ENCODE measurements around the gene PTGIS.

The PTGIS gene

DNA sequence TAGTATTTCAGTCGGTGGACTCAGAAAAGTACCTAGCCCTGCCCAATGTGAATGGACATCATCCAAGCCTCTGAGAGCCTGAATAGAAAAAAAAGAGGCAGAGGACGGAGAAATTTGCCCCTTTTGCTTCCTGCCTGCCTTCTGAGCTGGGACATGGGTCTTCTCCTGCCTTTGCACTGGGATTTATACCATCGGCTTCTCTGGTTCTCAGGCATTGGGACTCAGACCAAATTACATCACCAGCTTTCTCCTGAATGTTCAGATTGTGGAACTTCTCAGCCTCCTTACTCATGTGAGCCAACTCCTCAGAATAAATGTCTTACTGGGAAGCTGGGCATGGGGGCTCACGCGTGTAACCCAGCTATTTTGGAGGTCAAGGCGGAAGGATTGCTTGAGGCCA is 105.3 kb downstream of the PTGIS start:
- DNase-seq, result no peak

DNA sequence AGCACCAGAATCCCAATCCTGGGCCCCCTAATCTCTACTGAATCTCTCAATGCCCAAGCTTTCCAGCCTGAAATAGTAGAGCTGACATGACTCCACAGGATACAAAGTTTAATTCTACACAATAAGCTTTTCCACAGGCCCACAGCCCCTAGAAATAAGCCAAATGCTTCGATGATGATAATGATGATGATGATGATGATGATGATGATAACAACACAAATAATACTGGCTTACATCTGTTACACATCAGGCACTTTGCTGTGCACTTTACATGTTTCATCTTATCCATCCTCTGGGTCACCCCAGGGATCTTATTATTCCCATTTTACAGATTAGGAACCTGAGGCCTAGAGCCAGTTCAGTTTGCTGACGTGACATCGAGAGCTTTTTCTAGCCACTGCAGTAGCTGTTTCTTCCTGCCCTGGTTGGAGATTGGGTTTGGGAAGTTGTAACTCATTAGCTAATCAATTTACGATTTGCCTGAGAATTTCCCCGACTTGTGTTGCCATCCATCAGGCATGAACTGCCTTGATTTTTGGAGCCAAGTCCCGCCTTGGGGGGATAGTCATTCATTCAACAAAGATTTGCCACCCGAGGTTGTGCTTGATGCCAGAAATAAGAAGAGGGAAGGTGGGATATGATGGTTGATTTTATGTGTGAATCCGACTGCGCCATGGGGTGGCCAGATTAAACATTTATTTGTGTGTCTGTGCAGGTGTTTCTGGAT is 105.9 kb downstream of the PTGIS start:
- no peak for DNase-seq

DNA sequence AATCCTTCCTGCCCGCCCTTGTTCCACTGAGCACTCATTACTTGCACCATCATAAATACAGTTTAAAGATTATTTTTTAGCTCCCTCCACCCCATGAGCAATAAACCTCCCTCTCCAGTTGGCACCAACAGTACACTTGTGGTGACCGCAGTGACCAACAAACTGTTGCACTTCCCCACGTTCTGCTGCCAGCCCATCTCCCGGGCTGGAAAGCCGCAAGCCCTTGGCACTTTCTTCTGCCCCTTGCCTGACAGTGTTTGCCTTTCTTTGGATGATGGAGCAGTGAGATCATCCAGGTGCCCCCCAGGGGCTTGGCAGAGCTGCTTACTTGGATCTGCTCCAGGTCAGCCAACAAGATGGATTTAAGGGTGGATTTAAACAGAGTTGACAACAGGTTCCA is 107.0 kb downstream of the PTGIS start:
- peak; percentile 18 for DNase-seq

DNA sequence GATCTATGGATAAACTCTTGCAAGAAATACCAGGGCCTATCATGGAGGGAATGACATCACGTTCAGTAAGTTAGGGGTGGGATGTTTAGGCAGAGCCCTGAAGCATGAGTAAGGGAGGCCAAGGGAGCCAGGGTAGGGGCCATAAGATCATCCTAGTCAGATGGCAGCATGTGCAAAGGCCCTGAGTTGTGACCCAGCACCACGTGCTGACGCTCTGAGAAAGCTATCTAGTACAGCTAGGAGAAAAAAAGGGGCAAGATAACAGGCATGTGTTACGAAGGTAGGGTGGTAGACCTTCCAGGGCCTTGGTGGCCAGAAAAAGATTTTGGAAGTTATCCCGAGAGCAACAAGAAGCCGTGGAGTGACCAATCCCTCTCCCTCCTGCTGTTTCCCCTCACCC is 107.8 kb downstream of the PTGIS start:
- DNase-seq, result no peak

DNA sequence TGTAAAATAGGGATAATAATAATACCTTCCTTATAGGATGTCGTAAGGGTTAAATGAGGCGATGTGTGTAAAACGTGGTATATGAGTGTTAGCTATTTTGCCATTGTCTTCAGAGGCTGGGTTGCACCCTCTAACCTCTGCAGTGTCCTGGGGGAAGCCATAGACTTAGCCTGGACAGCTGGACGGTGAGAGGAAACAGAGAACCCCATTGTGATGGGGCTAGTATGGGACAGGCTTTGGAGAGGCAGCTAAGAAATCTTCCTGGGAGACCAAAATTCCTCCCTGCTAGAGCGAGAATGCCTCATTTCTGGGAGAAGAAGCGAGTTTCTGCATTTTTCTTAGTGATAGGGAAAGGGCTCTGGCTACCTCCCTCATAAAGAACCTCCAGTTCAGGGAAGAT is 108.3 kb downstream of the PTGIS start:
- no peak for DNase-seq

DNA sequence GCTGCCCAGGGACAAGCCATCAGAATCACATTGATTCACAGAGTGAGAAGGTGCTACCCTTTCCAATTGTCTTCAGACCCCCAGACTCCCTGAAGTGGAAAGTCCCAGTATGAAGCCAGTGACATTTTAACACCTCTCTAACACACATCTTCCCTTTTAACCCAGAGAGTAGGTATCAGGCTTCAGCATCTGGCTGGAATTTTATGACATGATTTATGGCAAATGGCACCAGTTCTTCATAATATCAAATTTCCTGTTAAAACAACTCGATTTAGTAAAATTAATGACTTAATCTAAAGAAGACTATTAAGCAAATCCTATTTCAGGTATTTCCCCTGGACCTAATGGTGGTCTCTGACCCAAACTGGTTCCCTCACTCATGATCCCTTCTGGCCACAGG is 110.5 kb downstream of the PTGIS start:
- DNase-seq, result no peak

DNA sequence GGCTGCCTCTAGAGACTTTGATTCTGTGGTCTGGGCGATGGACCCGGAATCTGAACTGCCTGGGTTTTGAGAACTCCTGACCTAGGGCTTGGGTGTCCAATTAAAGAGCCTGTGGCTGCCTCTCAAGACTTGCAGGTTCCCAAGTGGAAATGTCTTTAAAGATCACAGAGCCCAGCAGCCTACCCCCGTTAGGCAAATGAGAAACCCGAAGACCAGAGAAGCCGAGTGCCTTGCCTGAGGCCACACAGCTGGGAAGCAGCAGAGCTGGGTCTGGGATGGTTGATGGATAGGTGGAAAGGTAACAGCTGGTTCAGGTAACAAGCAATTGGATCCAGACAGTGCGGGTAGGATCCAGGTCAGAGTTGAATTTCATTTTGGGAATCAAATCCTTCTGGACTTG is 111.3 kb downstream of the PTGIS start:
- DNase-seq, result no peak

DNA sequence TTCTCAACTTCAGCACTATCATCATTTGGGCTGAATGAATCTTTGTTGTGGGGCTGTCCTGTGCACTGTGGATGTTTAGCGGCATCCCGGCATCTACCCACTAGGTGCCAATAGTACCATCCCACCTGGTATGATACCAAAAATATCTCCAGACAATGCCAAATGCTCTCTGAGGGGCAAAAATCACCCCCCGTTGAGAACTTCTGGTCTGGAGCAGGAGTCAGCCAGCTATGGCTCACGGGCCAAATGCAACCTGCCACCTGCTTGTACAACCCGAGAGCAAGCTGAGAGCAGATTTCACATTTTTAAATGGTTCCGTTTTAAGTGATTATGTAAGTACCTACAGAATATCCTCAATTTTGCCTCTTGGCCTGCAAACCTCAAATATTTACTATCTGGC is 112.2 kb downstream of the PTGIS start:
- no peak for DNase-seq
